Epithelial cell of prostate (primary cell): ENCODE results near the gene HEATR3.

Source experiments
- DNase-seq: peaks from one replicate; pipeline ENCODE4 v3.0.0-alpha.2; 2011; ENCODE audit warnings: low read depth, low spot score
- H3K27ac ChIP-seq: fragments of 450-650 bp; 2 replicates; pipeline ENCODE4 v1.5.1; 2017; ENCODE audit warnings: mild to moderate bottlenecking

The HEATR3 gene, protein sequence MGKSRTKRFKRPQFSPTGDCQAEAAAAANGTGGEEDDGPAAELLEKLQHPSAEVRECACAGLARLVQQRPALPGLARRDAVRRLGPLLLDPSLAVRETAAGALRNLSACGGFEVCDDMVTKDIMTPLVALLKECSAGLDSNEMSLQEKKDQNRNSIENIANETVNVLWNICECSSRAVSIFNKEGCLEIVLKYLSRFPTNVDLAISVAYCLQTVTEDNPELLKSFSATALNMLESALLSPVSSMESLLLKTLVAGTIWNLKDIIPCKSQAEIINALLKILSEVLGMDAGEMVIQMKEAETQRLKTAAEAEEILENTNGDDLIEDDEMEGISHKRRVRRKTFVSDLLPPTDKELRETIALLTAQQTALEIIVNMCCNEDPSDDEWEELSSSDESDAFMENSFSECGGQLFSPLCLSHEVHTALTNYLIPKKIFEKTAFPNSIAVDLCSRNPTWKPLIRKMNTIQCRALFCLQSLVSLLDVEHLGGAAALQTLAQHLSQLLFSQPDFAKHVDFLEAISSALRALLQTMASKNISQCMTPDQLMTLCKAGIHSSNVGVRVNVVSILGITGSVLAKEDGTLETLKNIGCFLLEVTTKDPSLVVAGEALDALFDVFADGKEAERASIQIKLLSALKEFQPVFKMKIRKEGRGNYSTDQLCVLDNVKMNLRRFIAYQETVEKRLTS

DNA sequence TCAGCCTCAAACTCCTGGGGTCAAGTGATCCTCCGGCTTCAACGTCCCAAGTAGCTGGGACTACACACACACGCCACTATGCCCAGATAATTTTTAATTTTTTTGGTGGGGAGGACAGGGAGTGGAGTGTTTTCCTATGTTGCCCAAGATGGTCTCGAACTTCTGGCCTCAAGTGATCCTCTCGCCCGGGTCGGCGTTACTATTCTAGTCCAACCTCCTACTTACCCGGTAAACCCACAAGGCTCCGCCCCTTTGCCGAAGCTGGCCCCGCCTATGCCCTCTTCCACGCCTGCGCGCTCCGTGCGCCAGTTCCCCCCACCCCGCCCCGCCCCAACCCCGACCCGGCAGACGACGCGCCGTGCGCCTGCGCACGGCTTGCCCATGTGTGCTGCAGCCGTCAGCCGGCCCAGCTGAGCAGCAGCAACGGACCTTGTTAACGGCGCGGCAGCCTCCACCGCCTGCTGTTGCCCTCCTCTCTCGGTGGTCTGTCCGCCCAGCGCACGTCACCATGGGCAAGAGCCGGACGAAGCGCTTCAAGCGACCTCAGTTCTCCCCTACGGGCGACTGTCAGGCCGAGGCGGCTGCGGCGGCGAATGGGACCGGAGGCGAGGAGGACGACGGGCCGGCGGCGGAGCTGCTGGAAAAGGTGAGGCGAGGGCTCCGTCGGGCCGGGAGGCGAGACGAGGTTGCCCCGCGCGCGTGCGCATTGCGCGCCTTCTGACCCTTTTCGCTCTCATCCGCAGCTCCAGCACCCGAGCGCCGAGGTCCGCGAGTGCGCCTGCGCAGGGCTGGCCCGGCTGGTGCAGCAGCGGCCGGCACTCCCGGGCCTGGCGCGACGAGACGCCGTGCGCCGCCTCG is at the start of gene HEATR3:
Gene HEATR3 (plus strand): TSS at position 347 of the 858 bp plus-strand sequence. CDS start 162 bp downstream, at position 509.
- H3K27ac ChIP-seq, result peak within 1 kb of the TSS; percentile 84
- DNase-seq, result peak; percentile 45

- DNase-seq, result no peak
- H3K27ac ChIP-seq, result no peak overlapping the region
Measured at GRCh38 chr16:50017553-50017952, 48.2 kb upstream of the HEATR3 start.

DNA sequence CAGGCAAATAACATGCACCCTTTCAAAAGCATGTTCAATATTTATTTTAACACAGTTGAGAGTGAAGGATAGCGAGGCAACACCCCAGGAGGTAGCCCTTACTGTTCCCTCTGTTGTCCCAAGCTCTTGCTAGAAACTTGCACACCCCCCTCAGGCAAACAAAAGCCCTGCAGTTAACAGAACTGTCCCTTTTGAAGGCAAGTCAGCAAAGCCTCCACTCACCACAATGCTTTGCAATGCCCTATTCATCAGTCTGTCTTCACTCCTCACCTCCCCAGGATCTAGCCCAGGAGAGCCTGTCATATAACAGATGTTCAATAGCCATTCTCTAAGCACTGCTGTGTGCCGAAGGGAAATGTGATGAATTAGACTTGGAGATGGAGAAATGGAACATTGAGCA is 44.2 kb upstream of the HEATR3 start:
- DNase-seq, result no peak
- no peak overlapping the region for H3K27ac ChIP-seq

GRCh38 chr16:50023641-50024040 is 42.1 kb upstream of the HEATR3 start:
- no peak overlapping the region for H3K27ac ChIP-seq
- DNase-seq, result no peak

GRCh38 chr16:50024207-50024606 is 41.6 kb upstream of the HEATR3 start:
- no peak overlapping the region for H3K27ac ChIP-seq
- no peak for DNase-seq

DNA sequence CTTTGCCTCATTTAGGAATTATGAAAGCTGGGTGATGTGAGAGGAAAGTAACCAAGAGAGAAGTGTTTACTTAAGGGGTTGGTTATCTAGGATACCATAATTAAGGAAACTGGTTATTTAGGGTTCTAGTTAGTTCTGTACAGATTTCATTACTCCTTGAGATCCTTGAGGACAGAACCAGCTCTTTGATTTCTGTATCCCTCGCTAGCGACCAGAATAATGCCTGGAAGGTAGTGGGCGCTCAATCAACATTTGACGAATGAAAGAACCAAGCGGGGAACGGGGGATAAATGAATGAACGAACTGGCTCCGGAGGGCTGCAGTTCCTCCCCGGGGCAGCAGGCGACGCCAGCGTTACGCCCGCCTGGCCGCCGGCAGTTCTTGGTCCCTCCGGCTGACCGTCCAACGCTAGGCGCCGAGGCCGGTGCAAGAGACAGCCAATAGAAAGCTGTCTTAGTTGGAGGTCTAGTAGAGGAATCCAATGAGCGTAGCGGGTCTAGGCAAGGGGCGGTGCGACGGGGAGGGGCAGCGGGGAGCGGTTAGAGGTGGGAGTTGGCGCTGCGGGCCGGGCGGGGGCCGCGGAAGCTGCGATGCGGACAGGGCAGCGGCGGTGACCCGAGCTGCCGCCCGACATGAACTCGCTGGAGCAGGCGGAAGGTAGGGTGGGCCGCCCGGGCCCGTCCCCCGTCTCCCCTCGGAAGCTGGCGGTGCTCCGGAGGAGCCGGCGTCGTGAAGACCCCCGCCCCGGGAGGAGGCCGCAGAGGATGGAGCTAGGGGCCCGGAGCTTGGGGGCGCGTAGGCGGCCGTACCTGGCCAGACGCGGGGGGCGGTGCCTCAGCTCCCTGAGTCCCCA is 40.9 kb upstream of the HEATR3 start, which contains the start of gene CNEP1R1:
Gene CNEP1R1 (plus strand): TSS at position 542 of the 853 bp plus-strand sequence. CDS start 91 bp downstream, at position 633.
- H3K27ac ChIP-seq, result peak within 1 kb of the TSS; percentile 40
- peak; percentile 83 for DNase-seq

DNA sequence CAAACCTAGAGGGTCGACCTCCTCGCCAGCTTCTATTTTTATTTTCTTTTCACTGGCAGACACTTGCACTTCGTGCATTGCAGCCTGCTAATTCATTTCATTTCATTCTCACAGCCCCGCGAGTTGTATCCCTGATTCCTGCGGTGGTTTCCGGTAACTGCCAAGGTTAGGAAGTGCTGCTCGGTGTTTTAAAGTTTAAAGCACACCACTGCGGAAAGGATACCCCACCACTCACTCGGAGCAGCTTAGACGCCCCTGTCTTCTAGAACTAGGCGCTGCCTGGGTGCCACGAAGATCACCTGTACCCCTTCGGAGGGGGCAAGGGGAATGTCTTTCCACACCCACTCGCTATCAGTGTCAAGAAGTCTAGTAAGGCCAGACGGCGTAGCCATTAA is 40.2 kb upstream of the HEATR3 start:
- no peak for DNase-seq
- H3K27ac ChIP-seq, result peak overlapping the region; percentile 40

DNA sequence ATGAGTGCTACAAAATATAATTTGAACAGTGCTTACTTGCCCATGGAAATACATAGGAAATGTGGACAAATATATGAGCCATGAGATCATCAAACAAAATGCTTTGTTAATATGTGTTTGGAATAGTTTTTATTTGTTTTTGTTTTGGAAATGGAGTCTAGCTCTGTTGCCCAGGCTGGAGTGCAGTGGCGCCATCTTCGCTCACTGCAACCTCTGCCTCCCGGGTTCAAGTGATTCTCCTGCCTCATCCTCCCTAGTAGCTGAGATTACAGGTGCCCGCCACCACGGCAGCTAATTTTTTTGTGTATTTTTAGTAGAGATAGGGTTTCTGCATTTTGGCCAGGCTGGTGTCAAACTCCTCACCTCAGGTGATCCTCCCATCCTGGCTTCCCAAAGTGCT is 37.9 kb upstream of the HEATR3 start:
- DNase-seq, result no peak
- H3K27ac ChIP-seq, result no peak overlapping the region

DNA sequence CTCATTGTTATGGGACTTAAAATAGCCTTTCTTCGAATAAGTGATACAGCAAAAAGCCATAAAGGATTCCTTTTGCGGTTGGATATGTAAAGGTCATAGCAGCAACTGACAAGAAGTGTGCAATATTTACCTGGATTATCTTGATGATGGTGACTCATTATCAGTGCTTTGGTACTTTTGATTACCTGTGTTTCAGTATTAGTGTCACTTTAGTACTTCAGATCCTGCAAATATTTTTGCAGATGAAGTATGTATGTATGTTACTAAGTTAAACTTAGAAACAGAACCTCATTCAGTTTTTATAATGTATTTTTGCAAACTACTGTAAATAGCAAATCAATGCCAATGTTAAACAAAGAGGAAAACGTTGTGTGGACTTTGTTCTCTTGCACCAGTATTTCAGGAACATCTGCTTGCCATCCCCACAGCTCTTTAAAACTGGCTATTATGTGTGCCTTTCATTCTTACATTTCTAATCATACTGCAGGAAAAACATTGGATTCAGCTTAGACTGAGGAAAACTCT is 30.2 kb upstream of the HEATR3 start:
- no peak for DNase-seq
- no peak overlapping the region for H3K27ac ChIP-seq

GRCh38 chr16:50036426-50036825 is 29.3 kb upstream of the HEATR3 start:
- H3K27ac ChIP-seq, result no peak overlapping the region
- DNase-seq, result no peak

DNA sequence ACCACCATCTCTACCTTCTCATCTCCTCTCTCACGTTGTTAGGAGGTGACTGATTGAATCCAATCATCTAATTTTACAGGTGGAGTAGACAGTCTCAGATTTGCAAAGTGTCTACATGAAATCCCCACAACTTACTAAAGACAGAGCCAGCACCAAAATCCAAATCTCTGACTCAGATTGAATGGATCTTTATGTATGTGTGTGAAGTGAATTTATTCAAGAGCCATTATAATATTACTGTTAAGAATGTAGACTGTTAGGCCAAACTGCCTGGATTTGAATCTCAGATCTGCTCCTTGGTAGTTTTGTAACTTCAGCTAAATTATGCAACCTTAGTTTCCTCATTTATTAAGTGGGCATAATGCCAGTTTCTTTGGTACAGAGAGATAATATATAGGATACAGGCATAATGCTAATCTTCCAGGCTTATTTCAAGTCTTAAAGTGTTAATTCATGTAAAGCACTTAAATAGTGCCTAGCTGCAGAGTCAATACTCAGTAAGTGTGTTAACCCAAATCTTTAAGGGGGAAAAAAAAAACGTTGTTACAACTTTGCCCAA is 28.0 kb upstream of the HEATR3 start:
- H3K27ac ChIP-seq, result no peak overlapping the region
- no peak for DNase-seq

- no peak overlapping the region for H3K27ac ChIP-seq
- no peak for DNase-seq
Measured at GRCh38 chr16:50038286-50038685, 27.5 kb upstream of the HEATR3 start.

- no peak for DNase-seq
- no peak overlapping the region for H3K27ac ChIP-seq
Measured at GRCh38 chr16:50038756-50039529, 26.8 kb upstream of the HEATR3 start.

DNA sequence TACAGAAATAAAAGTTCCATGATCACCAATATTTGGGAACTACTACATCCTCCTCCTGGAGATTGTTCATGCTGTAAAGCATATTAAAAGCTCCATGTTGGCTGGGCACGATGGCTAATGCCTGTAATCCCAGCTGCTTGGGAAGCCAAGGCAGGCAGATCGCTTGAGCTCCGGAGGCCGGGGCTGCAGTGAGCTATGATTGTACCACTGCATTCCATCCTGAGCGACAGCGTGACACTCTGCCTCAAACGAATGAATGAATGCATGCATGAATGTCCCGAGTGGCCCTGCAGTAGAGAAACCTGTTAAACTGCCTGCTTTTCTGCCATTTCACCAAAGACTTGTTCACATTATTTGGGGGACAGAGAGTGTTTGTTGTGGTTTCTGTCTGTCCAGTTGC is 25.8 kb upstream of the HEATR3 start:
- H3K27ac ChIP-seq, result no peak overlapping the region
- DNase-seq, result no peak

DNA sequence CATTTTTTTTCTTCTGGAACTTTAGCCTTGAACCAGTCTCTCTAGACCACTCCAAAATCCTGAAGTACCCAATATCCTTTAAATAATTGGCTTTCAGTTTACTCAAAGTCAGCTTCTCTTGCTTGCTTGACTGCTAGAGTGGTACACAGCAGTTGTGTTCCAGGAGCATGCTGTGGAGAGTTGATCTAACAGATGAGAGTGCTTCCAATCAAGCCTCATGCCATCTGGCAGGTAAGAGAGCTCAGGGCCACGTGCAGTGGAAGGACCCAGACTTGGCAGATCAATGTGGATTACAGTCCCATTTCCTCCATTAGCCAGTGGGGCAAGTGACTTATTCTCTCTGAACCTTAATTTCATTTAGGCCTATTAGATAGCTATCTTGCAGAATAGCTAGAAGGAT is 25.1 kb upstream of the HEATR3 start:
- H3K27ac ChIP-seq, result no peak overlapping the region
- DNase-seq, result no peak

DNA sequence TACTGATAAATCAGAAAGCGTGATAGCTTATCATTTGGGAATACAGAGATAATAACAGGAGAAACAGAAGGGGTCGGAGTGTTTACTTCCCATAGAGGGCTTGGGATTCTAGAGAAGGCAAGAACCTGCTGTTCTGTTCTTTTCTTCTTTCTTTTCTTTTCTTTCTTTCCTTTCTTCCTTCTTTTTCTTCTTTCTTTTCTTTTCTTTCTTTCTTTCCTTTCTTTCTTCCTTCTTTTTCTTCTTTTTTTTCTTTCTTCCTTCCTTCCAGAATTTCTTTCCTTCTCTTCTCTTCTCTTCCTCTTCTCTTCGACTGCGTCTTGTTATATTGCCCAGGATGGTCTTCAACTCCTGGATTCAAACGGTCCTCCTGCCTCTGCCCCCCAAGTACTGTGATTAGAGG is 22.4 kb upstream of the HEATR3 start:
- no peak for DNase-seq
- no peak overlapping the region for H3K27ac ChIP-seq

DNA sequence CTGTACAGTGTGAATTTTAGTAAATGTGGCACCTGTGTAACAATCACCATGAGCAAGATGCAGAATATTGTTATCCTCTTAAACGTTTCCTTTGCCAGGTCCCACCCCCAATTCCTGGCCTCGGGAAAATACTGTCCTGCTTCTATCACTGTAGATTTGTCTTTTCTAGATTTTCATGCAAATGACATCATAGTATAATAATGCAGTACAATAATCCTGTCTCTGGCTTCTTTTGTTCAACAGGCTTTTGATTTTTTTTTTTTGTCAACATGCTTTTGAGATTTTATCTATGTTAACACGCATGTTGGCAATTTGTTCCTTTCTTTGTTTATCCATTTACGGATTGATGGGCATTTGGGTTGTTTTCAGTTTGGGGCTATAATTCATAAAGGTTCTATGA is 20.4 kb upstream of the HEATR3 start:
- no peak for DNase-seq
- H3K27ac ChIP-seq, result no peak overlapping the region

GRCh38 chr16:50046853-50047252 is 18.9 kb upstream of the HEATR3 start:
- no peak for DNase-seq
- H3K27ac ChIP-seq, result no peak overlapping the region

GRCh38 chr16:50047864-50048263 is 17.9 kb upstream of the HEATR3 start:
- H3K27ac ChIP-seq, result no peak overlapping the region
- DNase-seq, result no peak
